Transverse colon (tissue), 4 donors: ENCODE data around the gene DTL. TPM values are rescaled to one million over a fixed set of nuclear protein-coding genes. Genes with fewer than 3 reads are reported as not detected.

ENCODE experiments used
- DNase-seq: peaks from one replicate; pipeline ENCODE4 v3.0.0-alpha.2; 2019
- H3K27ac ChIP-seq, 4 donors: fragments of 200-600 bp; sonication (generic); 2 replicates each; pipeline ENCODE4 v1.5.1; 2016 to 2018; ENCODE audit warnings: inconsistent platforms in 4 of 4
- H3K27me3 ChIP-seq: fragments of 200-600 bp; sonication (generic); 2 replicates; pipeline ENCODE4 v1.5.1; 2017; ENCODE audit warnings: inconsistent platforms
- H3K36me3 ChIP-seq, 4 donors: fragments of 200-600 bp; sonication (generic); 2 replicates each; pipeline ENCODE4 v1.5.1; 2017 to 2019; ENCODE audit warnings: inconsistent platforms in 4 of 4
- H3K4me1 ChIP-seq, 4 donors: fragments of 200-600 bp; sonication (generic); 2 replicates each; pipeline ENCODE4 v1.5.1; 2017 to 2020; ENCODE audit warnings: inconsistent platforms in 4 of 4
- H3K4me3 ChIP-seq, 4 donors: fragments of 200-600 bp; sonication (generic); 1 replicate in 1 of 4; 2 replicates in 3 of 4; pipeline versions ENCODE4 v1.5.1 to v1.6.1; 2017 to 2019; ENCODE audit warnings: inconsistent platforms in 4 of 4
- H3K9me3 ChIP-seq, 2 donors: fragments of 200-600 bp; sonication (generic); 2 replicates each; pipeline ENCODE4 v1.5.1; 2017 to 2019; ENCODE audit warnings: inconsistent platforms in 2 of 2
- EP300 ChIP-seq: sonication (generic); formaldehyde crosslinking; IDR thresholded peaks from one replicate; pipeline ENCODE4 v1.6.1; 2017; ENCODE audit warnings: antibody characterized with exemption, low read depth
- POLR2A ChIP-seq: fragments of 450-650 bp; IDR thresholded peaks from one replicate; pipeline ENCODE4 v1.6.1; 2016; ENCODE audit warnings: antibody characterized with exemption, mild to moderate bottlenecking, moderate library complexity
- POLR2AphosphoS5 ChIP-seq, 3 donors: sonication (generic); formaldehyde crosslinking; IDR thresholded peaks; one replicate each; pipeline ENCODE4 v1.6.1; 2016; ENCODE audit warnings: antibody characterized with exemption in 3 of 3
- whole genome bisulfite sequencing, 2 donors: methylation state at CpG; one replicate each; pipeline ENCODE4 v1.1.5; 2018; ENCODE audit warnings: low coverage in 1 of 2; 5-methylcytosine and 5-hydroxymethylcytosine counted together
- in situ Hi-C, 4 donors: fragments of 200-750 bp; cut with MboI; loops; one replicate each; pipeline versions ENCODE4 v1.15.0 to v1.15.1; 2017; ENCODE audit warnings: low sequenced_read_pairs in 3 of 4, low pct_ligation_motif_present in 1 of 4, low pct_unique_long_range_greater_than_20kb in 1 of 4
- intact Hi-C: fragments of 100-400 bp; cut with DNase I; formaldehyde crosslinking; loops from one replicate; pipeline ENCODE4 v1.15.1; 2023; ENCODE audit warnings: low total_unique reads
- small RNA-seq, 4 donors: library from RNA; depleted of rRNA; stranded (forward); fragments of <200 nt; gene quantifications; one replicate each; pipeline ENCODE3, GENCODE V24; 2016
- total RNA-seq, 4 donors: library from RNA; depleted of rRNA; stranded (reverse); fragments of >200 nt; gene quantifications; one replicate each; pipeline ENCODE4 v1.1.0, GENCODE V29; 2016
- TF ChIP-seq, protein P1 (sequence below), 5 experiments: fragments of 200-600 bp in 3 of 5; fragments of 450-650 bp in 2 of 5; sonication (generic) in 3 of 5; IDR thresholded peaks; 1 replicate in 2 of 5; 2 replicates in 3 of 5; pipeline ENCODE4 v1.5.1; 2016 to 2017; ENCODE audit warnings: antibody characterized with exemption in 5 of 5, inconsistent platforms in 3 of 5, mild to moderate bottlenecking in 2 of 5, moderate library complexity in 1 of 5

DTL gene
- total RNA-seq, 4 donors from 2014 or later: 0.16 to 5.0 (median 3.3) TPM; not detected in 1

DNA sequence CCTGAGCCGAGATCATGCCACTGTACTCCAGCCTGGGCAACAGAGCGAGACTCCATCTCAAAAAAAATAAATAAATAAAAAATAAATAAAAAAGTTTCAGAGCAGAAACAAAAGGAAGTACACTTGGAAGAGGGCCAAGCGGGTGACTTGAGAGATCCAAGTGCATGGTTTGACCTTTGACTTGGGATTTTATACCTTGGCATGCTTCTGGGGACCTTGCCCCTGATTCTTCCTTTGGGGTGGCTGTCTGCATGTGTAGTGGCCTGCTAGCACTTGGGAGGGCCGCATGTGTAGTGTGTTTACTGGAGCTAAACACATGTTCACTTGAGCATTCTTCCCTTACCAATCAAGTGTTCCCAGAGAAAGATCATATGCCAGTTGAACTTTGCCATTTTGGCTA is 114.0 kb downstream of the DTL start:
- peak; percentile 33 for DNase-seq
- H3K4me3 ChIP-seq: no peak overlapping the region
- H3K27me3 ChIP-seq: no peaks in the 10 kb centered on the region
- peaks cover 0 to 23% (median 8%) of the 10 kb centered on the region in 4 donors for H3K4me1 ChIP-seq
- no peaks in the 10 kb centered on the region for H3K9me3 ChIP-seq
- intact Hi-C loops: no loop called here
- WGBS, 2 donors: 74 to 86% methylated on average over 4 of the region's 4 CpGs
- no peaks in the 10 kb centered on the region for H3K36me3 ChIP-seq
- no peak overlapping the region for H3K27ac ChIP-seq
- TF ChIP-seq, protein P1, sequence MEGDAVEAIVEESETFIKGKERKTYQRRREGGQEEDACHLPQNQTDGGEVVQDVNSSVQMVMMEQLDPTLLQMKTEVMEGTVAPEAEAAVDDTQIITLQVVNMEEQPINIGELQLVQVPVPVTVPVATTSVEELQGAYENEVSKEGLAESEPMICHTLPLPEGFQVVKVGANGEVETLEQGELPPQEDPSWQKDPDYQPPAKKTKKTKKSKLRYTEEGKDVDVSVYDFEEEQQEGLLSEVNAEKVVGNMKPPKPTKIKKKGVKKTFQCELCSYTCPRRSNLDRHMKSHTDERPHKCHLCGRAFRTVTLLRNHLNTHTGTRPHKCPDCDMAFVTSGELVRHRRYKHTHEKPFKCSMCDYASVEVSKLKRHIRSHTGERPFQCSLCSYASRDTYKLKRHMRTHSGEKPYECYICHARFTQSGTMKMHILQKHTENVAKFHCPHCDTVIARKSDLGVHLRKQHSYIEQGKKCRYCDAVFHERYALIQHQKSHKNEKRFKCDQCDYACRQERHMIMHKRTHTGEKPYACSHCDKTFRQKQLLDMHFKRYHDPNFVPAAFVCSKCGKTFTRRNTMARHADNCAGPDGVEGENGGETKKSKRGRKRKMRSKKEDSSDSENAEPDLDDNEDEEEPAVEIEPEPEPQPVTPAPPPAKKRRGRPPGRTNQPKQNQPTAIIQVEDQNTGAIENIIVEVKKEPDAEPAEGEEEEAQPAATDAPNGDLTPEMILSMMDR (IDR thresholded peaks at IDR 0.05): no peak
- no peak for TF ChIP-seq POLR2AphosphoS5 (IDR thresholded peaks at IDR 0.05)
- no peak for TF ChIP-seq EP300
- no peak for TF ChIP-seq POLR2A
- in situ Hi-C loops: no loop called here

DNA sequence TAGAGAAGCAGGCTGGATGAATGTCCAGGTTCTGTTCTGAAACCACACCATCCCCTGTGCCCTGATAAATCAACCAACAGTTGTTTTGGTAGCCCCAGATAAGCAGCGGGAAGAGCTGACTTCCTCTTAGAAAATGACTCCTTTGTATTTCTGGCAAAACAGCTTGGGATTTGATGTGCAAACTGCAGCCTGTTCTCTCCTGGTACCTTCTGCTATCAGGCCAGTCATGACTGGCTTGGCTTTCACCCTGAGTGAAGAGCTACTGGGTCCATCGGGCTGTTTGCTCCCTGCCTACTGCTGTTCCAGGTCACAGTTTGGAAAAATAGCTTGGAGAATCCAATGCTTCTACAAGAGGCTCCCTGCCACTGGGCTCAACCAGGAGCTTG is 116.8 kb downstream of the DTL start:
- no peak overlapping the region for H3K27ac ChIP-seq
- peaks cover 0 to 22% (median 7%) of the 10 kb centered on the region in 4 donors for H3K4me1 ChIP-seq
- no peaks in the 10 kb centered on the region for H3K9me3 ChIP-seq
- intact Hi-C loops (no loop called here), in situ Hi-C loops (no loop called here)
- no peak overlapping the region for H3K4me3 ChIP-seq
- no peaks in the 10 kb centered on the region for H3K36me3 ChIP-seq
- TF ChIP-seq, protein P1 (IDR thresholded peaks at IDR 0.05): no peak
- TF ChIP-seq POLR2A (no peak), EP300 (no peak), POLR2AphosphoS5 (IDR thresholded peaks at IDR 0.05) (no peak)
- no peaks in the 10 kb centered on the region for H3K27me3 ChIP-seq
- no peak for DNase-seq
- 57% methylated on average over 2 of the region's 2 CpGs; no CpG with 5 or more reads in 1 of the 2 donors for WGBS, 2 donors

DNA sequence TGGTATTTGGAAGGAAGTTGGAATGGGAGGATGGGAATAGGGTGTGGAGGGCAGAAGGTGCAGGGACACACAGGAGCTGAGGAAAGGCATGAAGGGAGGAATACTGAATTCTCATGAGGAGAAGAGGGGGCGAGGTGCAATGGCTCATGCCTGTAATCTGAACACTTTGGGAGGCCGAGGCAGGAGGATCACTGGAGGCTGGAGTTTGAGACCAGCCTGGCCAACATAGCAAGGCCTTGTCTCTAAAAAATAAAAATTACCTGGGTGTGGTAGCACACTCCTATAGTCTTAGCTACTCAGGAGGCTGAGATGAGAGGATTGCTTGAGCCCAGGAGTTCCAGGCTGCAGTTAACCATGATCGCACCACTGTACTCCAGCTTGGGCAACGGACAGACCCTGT is 117.3 kb downstream of the DTL start:
- TF ChIP-seq, protein P1 (IDR thresholded peaks at IDR 0.05): no peak
- no peak for TF ChIP-seq POLR2AphosphoS5 (IDR thresholded peaks at IDR 0.05)
- no peak for TF ChIP-seq EP300
- no peak for TF ChIP-seq POLR2A
- Histone ChIP-seq H3K36me3 (no peaks in the 10 kb centered on the region), H3K27me3 (no peaks in the 10 kb centered on the region), H3K4me1 (peaks cover 0 to 16% (median 4%) of the 10 kb centered on the region in 4 donors), H3K27ac (no peak overlapping the region), H3K9me3 (no peaks in the 10 kb centered on the region), H3K4me3 (no peak overlapping the region)
- intact Hi-C loops: no loop called here
- DNase-seq: no peak
- 87 to 100% methylated on average over 2 to 4 of the region's 4 CpGs for WGBS, 2 donors
- in situ Hi-C loops: no loop called here

DNA sequence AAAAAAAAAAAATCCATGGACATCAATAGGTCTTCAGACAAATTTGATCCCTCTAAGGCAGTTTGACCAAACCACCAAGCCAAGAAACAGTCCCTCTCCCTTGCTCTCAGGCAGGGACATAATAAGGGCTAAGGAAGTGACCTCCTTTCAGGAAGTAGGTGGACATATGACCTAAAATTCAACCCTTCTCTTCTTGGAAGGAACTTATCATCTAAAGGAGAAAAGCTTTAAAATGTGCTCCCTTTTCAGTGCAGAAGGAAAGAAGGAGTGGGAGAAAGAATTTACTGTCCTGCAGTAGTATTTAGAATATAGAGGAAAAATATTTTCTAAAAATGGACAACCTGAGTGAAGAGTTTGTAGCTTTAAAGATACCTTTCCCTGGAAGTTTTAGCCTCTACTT is 118.1 kb downstream of the DTL start:
- peaks cover 0 to 15% (median 4%) of the 10 kb centered on the region in 4 donors for H3K4me1 ChIP-seq
- intact Hi-C loops: no loop called here
- no peaks in the 10 kb centered on the region for H3K36me3 ChIP-seq
- H3K27ac ChIP-seq: no peak overlapping the region
- in situ Hi-C loops: no loop called here
- no peak for DNase-seq
- no peaks in the 10 kb centered on the region for H3K27me3 ChIP-seq
- H3K4me3 ChIP-seq: no peak overlapping the region
- no peaks in the 10 kb centered on the region for H3K9me3 ChIP-seq
- TF ChIP-seq POLR2AphosphoS5 (IDR thresholded peaks at IDR 0.05) (no peak), POLR2A (no peak)

Small RNA genes within 50 kb of the gene (small RNA-seq; reads per million reads assigned to genes)
- gene MIR3122: 0 reads per million in 4 donors
- gene RF00568: 0 reads per million in 4 donors
- 0 reads per million in 4 donors for gene RN7SKP98

Other genes starting within 250 kb of the DTL start
- 100 to 1,000 TPM in 1 of 4 donors, 10 to 100 TPM in 3; 19.3 to 345 (median 37.4) TPM for gene LPGAT1, start 205.0 kb upstream of the DTL start, total RNA-seq
- 1 to 10 TPM; 7.1 to 10.0 (median 9.5) TPM for gene INTS7, start 191 bp upstream of the DTL start, total RNA-seq
- 10 to 100 TPM; 32.2 to 68.3 (median 51.8) TPM for gene PPP2R5A, start 249.7 kb downstream of the DTL start, total RNA-seq